SIG-M5 treated with dmso at 0.1 percent for 504 hours (cell line): ENCODE results near the gene FSIP1.

Experiments
- DNase-seq: peaks from one replicate; lab custom pipeline; 2025; ENCODE audit not compliant: unreplicated experiment; lab: John Stamatoyannopoulos, UW

The FSIP1 gene

DNA sequence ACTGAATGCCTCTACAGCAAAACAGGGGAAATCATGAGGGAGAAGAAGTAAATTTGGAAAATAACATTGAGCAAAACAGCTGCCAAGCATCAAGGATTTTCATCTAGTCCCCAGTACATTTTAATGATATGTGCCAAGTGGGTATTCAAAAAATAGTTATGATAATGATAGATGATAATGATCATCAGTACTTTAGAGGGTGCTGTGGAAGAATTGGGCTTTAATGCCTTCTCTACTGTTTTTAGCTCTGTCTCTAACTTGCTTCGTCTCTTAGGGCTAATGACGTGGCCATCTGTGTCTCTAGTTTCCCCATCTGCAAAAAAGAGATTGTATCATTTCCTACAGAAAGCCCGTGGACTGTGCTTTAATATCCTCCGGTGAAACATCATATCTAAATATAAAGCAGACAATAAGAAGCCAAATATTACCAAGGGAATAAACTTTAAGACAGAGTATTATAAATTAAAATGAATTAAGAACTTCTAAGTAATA, 10.2 kb upstream of the FSIP1 start:
- DNase-seq = no peak

GRCh38 chr15:39792025-39792843, 9.6 kb upstream of the FSIP1 start:
- DNase-seq = no peak

DNA sequence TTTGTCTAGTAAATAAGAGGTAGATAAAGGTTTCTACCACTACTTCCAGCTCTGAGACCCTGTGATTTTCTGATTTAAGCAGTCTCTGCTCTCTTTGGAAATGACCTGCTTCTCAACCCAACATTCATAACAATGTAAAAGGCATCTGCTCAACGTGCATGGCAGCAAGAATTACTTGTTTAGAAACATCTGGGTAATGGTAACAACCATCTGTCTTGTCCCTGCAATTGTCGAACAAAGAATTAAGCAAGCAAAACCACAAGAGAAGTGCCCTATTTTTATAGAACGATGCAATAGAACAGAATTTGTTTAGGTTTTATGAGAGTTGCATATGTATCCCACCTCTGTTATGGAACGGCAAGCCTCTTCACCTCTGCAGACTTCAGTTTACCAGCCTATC, 7.1 kb upstream of the FSIP1 start:
- DNase-seq = peak; percentile 46

DNA sequence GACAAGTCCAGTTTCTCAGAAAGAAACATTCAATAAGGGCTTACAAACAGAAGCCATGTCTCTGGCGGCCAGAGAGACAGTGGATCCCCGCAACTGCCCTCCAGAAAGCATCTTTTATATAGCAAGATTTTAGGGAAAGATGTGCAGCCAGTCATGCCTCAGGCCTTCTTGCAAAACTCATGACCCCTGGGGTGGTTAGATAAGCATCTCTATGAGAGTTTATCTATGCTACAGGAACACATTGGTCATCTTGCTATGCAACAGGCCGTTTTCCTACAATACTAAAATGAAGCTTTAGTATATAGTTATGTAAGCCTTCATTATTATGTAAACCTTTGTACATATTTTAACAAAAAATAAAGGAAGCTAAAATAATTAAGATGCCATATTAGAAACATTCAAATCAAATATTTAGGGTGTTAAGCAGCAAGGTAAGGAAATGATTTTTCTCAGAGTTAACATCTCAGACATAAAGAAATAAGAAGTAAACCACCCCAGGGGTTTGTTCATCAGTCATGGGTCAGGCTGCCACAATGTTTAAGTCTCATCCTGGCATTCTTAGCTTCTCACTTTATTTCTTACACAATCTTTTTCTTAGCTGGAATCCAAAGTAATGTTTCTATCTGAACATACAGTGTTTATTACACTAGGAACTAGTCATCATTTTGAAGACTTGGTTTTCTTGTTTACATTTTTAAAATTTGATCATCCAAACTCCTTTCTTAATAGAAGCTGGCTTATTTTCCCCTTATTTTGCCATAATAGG, 6.3 kb upstream of the FSIP1 start:
- DNase-seq = no peak

GRCh38 chr15:39788108-39788507, 5.5 kb upstream of the FSIP1 start:
- no peak for DNase-seq

GRCh38 chr15:39787479-39787878, 4.8 kb upstream of the FSIP1 start:
- no peak for DNase-seq

DNA sequence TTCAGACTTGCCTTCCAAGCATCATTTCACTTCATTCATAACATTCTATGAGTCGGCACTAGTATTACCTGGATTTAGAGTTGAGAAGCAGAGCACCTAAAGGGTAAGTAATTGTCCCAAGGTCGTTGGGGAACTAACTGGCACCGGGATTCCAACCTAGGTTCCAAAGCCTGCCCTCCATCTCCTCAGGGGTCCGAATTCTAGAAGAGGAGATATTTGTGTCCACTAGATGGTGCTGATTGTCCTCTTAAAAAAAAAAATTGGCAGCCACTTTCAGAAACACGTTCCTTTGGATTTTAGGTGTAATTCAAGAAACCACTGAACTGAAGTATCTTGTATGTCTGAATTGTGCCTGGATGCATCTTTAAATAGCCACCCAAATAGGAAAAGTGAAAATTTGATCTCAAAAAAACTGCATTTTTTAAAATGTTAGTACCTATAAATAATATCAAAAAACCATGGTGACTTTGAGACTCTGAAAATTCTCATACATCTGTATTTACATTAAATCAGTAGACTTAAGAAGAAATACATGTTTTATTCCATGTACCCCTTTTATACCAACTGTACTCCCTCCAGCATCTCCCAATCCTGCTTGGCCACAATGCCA, 3.9 kb upstream of the FSIP1 start:
- peak; percentile 71 for DNase-seq

DNA sequence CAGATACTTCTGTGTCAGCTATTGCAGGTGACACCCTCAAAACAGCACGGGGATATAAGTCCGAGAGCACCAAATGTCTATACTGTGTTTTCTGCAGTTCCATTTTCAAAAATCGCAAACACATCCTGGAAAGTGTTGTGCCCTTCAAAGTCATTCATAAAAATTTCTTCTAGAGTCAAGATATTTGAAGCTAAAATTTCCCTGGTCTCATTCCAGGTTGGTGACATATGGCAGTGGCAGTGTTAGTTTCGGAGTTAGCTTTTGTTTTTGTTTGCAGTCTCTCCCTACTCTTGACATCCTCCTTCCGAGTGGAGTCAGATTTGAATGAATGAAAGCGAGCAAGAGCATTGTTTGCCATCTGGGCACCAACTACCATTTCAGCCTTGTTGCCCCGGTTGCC, 3.2 kb upstream of the FSIP1 start:
- DNase-seq = no peak

DNA sequence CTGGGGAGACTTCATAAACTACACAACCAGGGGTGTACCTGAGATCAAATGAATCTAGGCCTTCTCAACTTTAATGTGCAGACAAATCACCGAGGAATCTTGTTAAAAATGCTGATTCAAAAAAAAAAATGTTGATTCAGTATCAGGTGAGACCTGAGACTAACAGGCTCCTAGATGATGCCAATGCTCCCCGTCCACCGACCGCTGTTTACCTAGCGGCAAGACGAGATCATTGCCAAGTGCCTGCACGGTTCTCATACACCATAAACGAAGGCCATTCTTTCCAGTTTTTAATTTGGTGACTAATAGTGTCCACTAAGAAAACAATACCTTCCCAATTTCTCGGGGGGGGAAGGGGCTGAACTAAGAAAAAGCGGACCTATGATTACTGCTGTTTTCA, 2.5 kb upstream of the FSIP1 start:
- DNase-seq = no peak

DNA sequence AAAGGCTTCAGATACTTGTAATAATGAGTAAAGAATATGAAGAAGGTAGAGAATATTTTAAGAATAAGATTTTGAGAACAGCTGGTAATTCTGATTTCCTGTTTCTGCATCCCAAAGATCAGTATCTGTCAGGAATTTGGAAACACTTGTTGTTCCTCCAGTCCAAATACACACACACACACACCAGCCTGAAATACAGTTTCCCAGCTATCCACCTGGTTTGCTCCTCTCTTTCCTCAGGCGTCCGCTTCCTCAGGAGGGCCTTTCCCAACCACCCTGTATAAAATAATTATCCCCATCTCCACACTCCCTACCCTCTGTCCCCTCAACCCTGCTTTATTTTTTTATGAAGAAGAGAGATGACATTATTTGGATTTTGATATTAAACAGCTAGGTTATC, 2.0 kb upstream of the FSIP1 start:
- no peak for DNase-seq

- DNase-seq = no peak
Measured at GRCh38 chr15:39784125-39784524, 1.5 kb upstream of the FSIP1 start.

DNA sequence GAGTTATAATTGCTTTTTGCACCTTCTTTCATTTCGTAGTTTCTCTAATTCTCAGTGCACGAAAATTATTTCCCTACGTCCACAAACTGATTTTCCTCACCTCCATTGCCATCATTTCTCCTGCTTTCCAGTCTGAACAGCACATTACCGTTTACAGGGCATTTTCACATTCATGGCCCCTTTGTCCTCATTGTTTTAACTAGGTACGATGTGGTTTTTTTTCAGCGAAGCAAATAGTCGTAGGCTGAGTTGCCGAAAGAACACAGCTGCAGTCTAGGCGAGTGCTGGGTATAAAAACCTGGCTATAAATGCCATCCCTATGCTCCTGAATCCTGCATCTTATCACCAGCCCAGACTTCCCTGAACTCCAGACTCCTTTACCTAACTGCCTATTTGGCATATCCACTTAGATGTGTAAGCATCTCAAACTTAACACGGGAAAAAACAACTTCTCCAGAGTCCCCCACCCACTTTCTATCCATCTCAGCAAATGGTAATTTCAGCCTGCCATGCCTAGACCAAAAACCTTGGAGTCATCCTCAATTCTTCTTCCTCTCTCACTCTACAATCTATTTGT, 691 bp upstream of the FSIP1 start:
- DNase-seq = no peak

GRCh38 chr15:39781967-39782302, 706 bp downstream of the FSIP1 start:
- DNase-seq = no peak

DNA sequence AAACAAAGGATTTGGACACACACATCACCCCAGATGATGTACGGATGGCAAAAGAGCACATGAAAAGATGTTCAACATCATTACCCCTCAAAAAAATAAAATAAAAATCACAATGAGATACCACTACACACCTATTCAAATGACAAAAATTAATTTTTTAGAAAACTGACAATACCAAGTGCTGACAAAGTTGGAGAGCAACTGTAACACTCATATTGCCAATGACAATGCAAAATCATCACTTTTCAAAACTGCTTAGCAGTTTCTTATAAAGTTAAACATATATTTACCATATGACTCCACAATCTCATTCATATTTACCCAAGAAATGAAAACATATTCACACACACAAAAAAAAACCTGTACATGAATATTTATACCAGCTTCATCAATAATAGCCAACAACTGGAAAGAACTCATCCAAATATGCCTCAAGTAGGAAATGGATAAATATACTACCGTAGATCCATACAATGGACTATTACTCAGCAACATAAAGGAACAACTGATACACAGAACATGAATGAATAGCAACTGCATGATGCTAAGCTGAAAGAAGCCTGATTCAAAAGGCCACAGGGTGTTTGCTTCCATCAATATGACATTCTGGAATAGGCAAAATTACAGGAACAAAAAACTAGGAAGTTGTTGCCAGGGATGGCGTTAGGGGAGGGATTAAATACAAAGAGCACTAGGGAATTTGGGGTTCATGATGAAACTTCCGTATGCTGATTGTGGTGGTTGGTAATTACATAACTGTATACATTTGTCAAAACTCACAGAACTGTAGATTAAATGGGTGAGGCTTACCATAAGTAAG, 1.3 kb downstream of the FSIP1 start:
- no peak for DNase-seq

DNA sequence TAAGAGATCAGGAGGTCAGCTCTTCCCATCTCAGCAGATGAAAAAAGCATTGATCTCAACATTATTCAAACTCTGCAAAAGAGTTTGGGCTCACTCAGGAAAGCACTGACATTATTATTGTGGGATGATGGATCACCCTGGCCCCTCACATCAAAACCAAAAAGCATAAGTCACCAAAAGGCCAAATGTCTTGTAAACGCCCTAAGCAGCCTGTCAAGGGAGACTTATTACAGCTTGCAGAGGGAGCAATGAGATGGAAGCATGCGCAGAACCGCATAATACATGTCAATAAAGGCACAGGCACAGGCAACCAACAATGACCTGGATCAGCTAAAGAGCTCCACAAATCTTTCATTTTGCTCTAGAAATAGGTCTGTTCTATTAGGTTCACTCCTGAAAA, 4.6 kb downstream of the FSIP1 start:
- no peak for DNase-seq

- DNase-seq = no peak
Measured at GRCh38 chr15:39777496-39777895, 5.1 kb downstream of the FSIP1 start.

DNA sequence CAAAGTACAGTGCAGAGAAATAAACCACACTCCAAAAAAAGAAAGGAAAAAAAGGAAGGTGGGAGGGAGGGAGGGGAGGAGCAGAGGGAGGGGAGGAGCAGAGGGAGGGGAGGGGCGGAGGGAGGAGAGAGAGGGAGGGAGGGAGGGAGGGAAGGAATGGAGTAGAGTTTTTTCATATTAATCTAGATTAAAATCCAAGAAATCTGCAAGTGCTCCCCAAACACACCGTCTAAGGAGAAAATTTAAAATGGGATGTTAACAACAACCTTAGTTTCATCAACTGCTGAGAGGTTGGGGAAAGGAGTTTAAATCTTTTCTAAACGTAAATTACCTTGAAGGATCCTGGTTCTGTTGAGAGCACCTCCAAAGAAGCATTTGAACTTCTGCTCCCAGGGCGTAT, 6.6 kb downstream of the FSIP1 start:
- no peak for DNase-seq

DNA sequence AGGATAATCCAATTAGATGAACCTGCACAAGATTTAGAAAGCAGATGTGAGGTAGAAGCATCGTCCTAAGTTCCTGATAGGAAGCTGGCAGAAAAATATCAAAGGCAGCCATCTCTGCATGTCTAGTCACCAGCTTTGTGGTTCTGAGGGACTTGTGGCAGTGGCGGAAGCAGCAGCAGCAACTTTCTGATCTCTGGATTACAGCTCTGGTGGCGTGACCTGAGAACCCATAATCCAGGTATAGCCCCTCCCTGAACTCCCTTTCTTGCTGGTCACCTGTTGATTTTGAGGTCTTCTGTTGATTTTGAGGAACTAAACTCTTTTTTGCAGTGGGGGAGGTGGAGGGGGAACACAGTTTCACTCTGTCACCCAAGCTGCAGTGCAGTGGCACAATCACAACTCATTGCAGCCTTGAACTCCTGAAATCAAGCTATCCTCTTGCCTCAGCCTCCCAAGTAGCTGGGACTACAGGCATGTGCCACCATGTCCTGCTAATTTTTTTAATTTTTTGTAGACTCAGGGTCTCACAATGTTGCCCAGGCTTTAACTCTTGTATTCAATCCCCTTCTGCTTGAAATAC, 7.9 kb downstream of the FSIP1 start:
- DNase-seq = no peak

- no peak for DNase-seq
Measured at GRCh38 chr15:39770748-39771689, 11.6 kb downstream of the FSIP1 start.
